Uterus (tissue), 4 donors: Measurements from ENCODE around the gene SUGCT. TPM values are rescaled to one million over a fixed set of nuclear protein-coding genes. Genes with fewer than 3 reads are reported as not detected.

Experiments
- DNase-seq, 2 donors: peaks; one replicate each; pipeline ENCODE4 v3.0.0-alpha.2; 2019 to 2020
- H3K27ac ChIP-seq, 2 donors: fragments of 200-600 bp; sonication (generic); 1 replicate in 1 of 2; 2 replicates in 1 of 2; pipeline ENCODE4 v1.5.1; 2016 to 2018
- H3K27me3 ChIP-seq, 2 donors: fragments of 200-600 bp; sonication (generic); one replicate each; pipeline ENCODE4 v1.5.1; 2018 to 2019; ENCODE audit warnings: control low read depth in 1 of 2
- H3K36me3 ChIP-seq, 2 donors: fragments of 200-600 bp; sonication (generic); one replicate each; pipeline ENCODE4 v1.5.1; 2019; ENCODE audit warnings: control low read depth in 1 of 2
- H3K4me1 ChIP-seq, 2 donors: fragments of 200-600 bp; sonication (generic); one replicate each; pipeline ENCODE4 v1.5.1; 2018 to 2019; ENCODE audit warnings: control low read depth in 1 of 2
- H3K4me3 ChIP-seq, 2 donors: fragments of 200-600 bp; sonication (generic); 1 replicate in 1 of 2; 2 replicates in 1 of 2; pipeline ENCODE4 v1.5.1; 2018 to 2019; ENCODE audit warnings: mild to moderate bottlenecking in 1 of 2
- H3K9me3 ChIP-seq, 2 donors: fragments of 200-600 bp; sonication (generic); one replicate each; pipeline ENCODE4 v1.5.1; 2019; ENCODE audit warnings: control low read depth in 1 of 2
- POLR2A ChIP-seq, 2 donors: fragments of 450-650 bp; IDR thresholded peaks; one replicate each; pipeline ENCODE4 v1.6.1; 2016; ENCODE audit warnings: antibody characterized with exemption in 2 of 2, mild to moderate bottlenecking in 1 of 2, moderate library complexity in 1 of 2
- intact Hi-C: fragments of 100-400 bp; cut with DNase I; formaldehyde crosslinking; loops from one replicate; pipeline ENCODE4 v1.15.1; 2023; ENCODE audit warnings: low total_unique reads
- total RNA-seq, 4 donors: library from RNA; depleted of rRNA in 3 of 4; stranded (reverse); fragments of >200 nt in 3 of 4; gene quantifications; one replicate each; pipeline versions ENCODE4 v1.1.0 to v1.2.4, GENCODE V29; 2014 to 2023
- TF ChIP-seq, protein P1 (sequence below), 4 experiments: fragments of 200-600 bp in 2 of 4; fragments of 450-650 bp in 2 of 4; sonication (generic) in 2 of 4; IDR thresholded peaks; one replicate each; pipeline ENCODE4 v1.5.1; 2016 to 2019; ENCODE audit warnings: antibody characterized with exemption in 4 of 4, mild to moderate bottlenecking in 2 of 4, moderate library complexity in 1 of 4
- donor health status: DM: yes; HTN: yes; CAD: no.

Gene SUGCT
- total RNA-seq, 4 donors from 2014 or later: 2.0 to 9.6 (median 6.3) TPM; not detected in 1

DNA sequence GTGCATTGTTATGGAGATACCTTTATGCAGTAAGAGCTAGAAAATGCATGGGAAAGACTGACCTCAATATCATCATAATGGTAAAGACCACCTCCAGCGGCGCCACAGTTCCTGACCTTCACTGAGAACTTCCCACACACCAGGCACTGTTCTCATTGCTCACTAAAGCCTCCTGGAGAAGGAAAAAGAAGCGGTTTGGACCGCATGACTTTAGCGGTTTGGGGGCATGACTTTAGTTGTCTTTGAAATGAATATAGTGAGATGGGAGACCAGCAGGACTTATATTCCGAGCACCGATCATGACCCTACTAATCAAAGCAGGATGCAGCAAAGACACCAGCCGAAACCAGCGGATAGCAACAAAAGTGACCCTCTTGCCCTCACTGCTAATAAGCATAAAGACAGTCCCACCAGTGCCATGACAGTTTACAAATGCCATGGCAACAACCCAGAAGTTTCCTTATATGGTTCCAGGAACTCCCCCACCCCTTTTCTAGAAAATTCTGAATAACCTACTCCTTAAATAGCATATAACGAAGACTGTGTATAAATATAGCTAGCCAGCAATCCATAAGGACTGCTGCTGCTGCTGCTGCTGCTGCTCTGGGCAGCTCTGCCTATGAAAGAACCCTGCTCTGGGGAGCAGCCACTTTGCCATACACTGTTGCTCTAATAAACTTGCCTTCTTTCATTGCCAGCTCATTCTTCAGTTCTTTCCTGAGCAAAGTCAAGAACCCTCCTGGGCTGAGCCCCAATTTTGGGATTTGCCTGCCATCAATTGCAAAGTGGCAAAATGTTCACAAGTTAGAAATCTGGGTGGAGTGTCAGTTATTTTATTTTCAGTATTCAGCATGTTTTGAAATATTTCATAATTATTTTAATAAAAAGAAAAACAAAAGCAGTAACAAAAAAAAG lies 694.1 kb downstream of the SUGCT start:
- DNase-seq: no peak
- H3K9me3 ChIP-seq: no peaks in the 10 kb centered on the region
- H3K27ac ChIP-seq: no peak overlapping the region
- H3K4me3 ChIP-seq: no peak overlapping the region
- TF ChIP-seq, protein P1, sequence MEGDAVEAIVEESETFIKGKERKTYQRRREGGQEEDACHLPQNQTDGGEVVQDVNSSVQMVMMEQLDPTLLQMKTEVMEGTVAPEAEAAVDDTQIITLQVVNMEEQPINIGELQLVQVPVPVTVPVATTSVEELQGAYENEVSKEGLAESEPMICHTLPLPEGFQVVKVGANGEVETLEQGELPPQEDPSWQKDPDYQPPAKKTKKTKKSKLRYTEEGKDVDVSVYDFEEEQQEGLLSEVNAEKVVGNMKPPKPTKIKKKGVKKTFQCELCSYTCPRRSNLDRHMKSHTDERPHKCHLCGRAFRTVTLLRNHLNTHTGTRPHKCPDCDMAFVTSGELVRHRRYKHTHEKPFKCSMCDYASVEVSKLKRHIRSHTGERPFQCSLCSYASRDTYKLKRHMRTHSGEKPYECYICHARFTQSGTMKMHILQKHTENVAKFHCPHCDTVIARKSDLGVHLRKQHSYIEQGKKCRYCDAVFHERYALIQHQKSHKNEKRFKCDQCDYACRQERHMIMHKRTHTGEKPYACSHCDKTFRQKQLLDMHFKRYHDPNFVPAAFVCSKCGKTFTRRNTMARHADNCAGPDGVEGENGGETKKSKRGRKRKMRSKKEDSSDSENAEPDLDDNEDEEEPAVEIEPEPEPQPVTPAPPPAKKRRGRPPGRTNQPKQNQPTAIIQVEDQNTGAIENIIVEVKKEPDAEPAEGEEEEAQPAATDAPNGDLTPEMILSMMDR (IDR thresholded peaks at IDR 0.05): no peak
- intact Hi-C loops: no loop called here
- no peaks in the 10 kb centered on the region for H3K27me3 ChIP-seq
- H3K36me3 ChIP-seq: no peaks in the 10 kb centered on the region
- no peaks in the 10 kb centered on the region for H3K4me1 ChIP-seq

GRCh38 chr7:40833191-40833887 lies 698.5 kb downstream of the SUGCT start:
- Histone ChIP-seq H3K27me3 (no peaks in the 10 kb centered on the region), H3K27ac (no peak overlapping the region), H3K4me1 (no peaks in the 10 kb centered on the region), H3K36me3 (no peaks in the 10 kb centered on the region), H3K4me3 (no peak overlapping the region), H3K9me3 (no peaks in the 10 kb centered on the region)
- TF ChIP-seq POLR2A (IDR thresholded peaks at IDR 0.05): no peak
- intact Hi-C loops: no loop called here
- no peak for DNase-seq

GRCh38 chr7:40833888-40834234 lies 699.1 kb downstream of the SUGCT start:
- Histone ChIP-seq H3K9me3 (no peaks in the 10 kb centered on the region), H3K27me3 (no peaks in the 10 kb centered on the region), H3K4me3 (no peak overlapping the region), H3K4me1 (no peaks in the 10 kb centered on the region), H3K27ac (no peak overlapping the region), H3K36me3 (no peaks in the 10 kb centered on the region)
- TF ChIP-seq, protein P1 (IDR thresholded peaks at IDR 0.05): no peak
- TF ChIP-seq POLR2A (IDR thresholded peaks at IDR 0.05): no peak
- DNase-seq: no peak
- intact Hi-C loops: no loop called here

GRCh38 chr7:40836218-40836617 lies 701.4 kb downstream of the SUGCT start:
- Histone ChIP-seq H3K4me3 (no peak overlapping the region), H3K4me1 (no peaks in the 10 kb centered on the region), H3K27me3 (no peaks in the 10 kb centered on the region), H3K9me3 (no peaks in the 10 kb centered on the region), H3K36me3 (no peaks in the 10 kb centered on the region), H3K27ac (no peak overlapping the region)
- DNase-seq: no peak
- intact Hi-C loops: no loop called here
- no peak for TF ChIP-seq POLR2A (IDR thresholded peaks at IDR 0.05)
- TF ChIP-seq, protein P1 (IDR thresholded peaks at IDR 0.05): no peak

DNA sequence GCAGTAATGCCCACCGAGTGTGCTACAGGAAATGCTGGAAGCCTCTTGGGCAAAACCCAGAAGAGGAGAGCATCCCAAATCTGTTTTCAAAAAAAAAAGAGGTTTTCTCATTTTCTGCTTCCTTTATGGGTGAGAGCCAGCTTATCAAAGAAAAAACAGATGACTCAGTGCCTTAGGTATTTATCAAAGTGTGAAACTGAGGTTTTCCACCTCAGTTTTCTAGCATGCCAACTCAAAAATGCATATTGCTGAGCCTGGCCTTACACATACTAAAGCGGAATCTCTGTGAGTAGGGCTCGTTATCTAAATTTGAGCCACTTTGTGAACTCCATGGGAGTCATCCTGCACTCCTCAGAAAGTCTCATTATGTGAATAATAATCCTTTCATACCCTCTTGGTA lies 705.1 kb downstream of the SUGCT start:
- intact Hi-C loops: no loop called here
- TF ChIP-seq, protein P1 (IDR thresholded peaks at IDR 0.05): no peak
- no peak for TF ChIP-seq POLR2A (IDR thresholded peaks at IDR 0.05)
- H3K36me3 ChIP-seq: no peaks in the 10 kb centered on the region
- H3K4me1 ChIP-seq: no peaks in the 10 kb centered on the region
- H3K27ac ChIP-seq: no peak overlapping the region
- H3K27me3 ChIP-seq: no peaks in the 10 kb centered on the region
- no peak overlapping the region for H3K4me3 ChIP-seq
- DNase-seq: no peak
- no peaks in the 10 kb centered on the region for H3K9me3 ChIP-seq
